Epithelial cell of proximal tubule (primary cell): ENCODE results near the gene PPP4R3A. TPM values are rescaled to one million over a fixed set of nuclear protein-coding genes. Genes with fewer than 3 reads are reported as not detected.

Experiments used
- DNase-seq: peaks from one replicate; pipeline ENCODE4 v3.0.0-alpha.2; 2011; ENCODE audit warnings: low read depth
- H3K4me3 ChIP-seq: 2 replicates; pipeline ENCODE4 v1.5.1; 2011; ENCODE audit warnings: low read depth, mild to moderate bottlenecking, low read length
- total RNA-seq: library from RNA; depleted of rRNA; stranded (reverse); fragments of >200 nt; gene quantifications from 2 replicates; pipeline ENCODE4 v1.2.3, GENCODE V29; 2015
- TF ChIP-seq, protein P1 (sequence below): conservative IDR thresholded peaks from 2 replicates; pipeline ENCODE4 v1.5.1; 2012; ENCODE audit warnings: low read depth, mild to moderate bottlenecking, low read length

PPP4R3A gene
- total RNA-seq, 1 donor from 2014 or later: 31.0 TPM

DNA sequence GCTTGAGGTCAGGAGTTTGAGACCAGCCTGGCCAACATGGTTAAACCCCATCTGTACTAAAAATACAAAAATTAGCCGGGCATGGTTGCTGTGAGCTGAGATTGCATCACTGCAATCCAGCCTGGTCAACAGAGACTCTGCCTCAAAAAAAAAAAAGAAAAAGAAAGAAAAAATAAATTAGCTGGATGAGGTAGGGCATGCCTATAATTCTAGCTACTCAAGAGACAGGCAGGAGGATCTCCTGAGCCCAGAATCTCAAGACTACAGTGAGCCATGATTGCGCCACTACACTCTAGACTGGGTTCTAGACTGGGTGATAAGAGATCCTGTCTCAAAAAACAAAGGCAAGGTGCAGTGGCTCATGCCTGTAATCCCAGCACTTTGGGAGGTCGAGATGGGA, 16.9 kb downstream of the PPP4R3A start:
- H3K4me3 ChIP-seq: no peak overlapping the region
- no peak for DNase-seq
- TF ChIP-seq, protein P1, sequence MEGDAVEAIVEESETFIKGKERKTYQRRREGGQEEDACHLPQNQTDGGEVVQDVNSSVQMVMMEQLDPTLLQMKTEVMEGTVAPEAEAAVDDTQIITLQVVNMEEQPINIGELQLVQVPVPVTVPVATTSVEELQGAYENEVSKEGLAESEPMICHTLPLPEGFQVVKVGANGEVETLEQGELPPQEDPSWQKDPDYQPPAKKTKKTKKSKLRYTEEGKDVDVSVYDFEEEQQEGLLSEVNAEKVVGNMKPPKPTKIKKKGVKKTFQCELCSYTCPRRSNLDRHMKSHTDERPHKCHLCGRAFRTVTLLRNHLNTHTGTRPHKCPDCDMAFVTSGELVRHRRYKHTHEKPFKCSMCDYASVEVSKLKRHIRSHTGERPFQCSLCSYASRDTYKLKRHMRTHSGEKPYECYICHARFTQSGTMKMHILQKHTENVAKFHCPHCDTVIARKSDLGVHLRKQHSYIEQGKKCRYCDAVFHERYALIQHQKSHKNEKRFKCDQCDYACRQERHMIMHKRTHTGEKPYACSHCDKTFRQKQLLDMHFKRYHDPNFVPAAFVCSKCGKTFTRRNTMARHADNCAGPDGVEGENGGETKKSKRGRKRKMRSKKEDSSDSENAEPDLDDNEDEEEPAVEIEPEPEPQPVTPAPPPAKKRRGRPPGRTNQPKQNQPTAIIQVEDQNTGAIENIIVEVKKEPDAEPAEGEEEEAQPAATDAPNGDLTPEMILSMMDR: no peak

DNA sequence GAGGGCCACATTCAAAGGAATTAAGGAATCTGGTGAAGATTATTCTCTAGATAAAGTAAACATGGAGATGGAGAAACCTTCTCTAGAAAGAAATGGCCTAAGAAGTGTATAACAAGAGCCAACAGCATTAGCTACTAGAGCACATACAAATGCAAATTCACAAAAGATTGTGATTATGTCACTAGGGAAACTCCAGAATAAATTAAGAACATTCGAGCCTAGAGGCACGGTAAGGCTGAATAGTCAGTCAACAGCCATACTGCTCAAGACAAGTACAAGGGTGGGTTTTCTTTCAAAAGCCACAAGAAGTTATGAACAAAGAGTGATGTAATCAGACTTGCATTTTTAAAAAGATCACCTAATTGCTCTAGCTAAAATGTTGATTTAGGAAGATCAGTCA, 25.4 kb downstream of the PPP4R3A start:
- DNase-seq: no peak
- no peak overlapping the region for H3K4me3 ChIP-seq
- TF ChIP-seq, protein P1: no peak

DNA sequence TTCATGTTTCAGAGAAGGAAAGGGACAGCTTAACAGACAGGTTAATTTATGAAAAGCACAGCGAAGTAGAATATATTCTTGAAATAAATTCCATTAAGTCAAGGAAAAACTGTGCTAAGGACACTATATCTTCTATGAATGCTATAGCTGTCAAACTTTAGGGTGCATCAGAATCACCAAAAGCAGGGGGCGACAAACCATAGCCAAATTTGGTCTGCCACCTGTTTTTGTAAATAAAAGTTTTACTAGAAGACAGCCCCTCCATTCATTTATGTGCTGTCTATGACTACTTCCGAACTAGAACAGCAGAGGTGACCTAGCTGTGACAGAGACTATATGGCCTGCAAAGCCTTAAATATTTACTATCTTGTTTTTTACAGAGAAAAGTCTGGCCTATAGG, 25.9 kb downstream of the PPP4R3A start:
- no peak for DNase-seq
- TF ChIP-seq, protein P1: peak; percentile 19
- no peak overlapping the region for H3K4me3 ChIP-seq

DNA sequence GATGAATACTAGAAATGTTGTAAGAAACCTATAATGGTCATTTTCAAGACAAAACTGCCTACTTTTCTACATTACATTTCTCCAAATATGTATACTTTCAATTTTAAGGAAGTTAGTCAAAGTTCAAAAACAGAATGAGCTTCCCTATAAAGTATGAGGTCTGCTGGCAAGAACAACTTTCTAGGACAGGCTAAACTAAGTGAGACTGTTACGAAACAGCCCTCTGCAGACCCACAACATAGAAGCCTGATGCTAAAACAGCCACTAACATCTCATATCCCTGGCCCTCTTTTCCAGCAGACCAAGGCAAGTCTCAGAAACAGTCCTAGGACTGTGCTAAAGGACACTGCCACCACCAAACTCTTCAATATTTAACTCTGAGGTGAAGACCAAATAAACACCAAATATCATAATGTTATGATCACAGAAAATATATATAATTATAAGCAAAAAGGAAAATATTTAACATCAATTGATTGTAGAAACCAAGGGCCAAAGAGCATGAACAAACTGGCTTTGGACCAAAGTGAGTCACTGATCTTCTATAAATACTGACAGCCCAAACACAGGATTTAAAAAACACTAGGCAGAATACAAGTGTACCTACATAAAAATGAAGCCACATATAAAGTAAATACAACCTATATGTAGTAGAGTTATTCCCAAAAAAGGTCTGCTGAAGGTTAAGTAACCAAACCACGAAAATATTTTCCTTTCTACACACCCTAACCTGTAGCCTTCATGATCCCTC, 27.7 kb downstream of the PPP4R3A start:
- TF ChIP-seq, protein P1: no peak
- DNase-seq: no peak
- H3K4me3 ChIP-seq: no peak overlapping the region

DNA sequence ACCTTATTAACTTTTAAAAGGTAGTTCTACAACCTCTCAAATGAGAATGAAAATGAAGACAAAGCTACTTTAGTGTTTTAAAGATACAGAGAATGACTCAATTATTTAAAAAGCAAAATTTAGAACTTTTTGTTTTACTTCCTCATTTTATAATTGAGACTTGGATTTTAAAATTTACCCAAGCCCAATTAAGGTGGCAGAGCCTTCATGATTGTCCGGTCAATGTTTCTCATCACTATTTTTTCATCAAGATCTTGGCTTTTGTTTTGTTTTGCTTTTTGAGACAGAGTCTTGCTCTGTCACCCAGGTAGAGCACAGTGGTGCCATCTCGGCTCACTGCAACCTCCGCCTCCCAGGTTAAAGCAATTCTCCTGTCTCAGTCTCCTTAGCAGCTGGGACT, 32.7 kb downstream of the PPP4R3A start:
- H3K4me3 ChIP-seq: no peak overlapping the region
- DNase-seq: no peak
- TF ChIP-seq, protein P1: no peak

DNA sequence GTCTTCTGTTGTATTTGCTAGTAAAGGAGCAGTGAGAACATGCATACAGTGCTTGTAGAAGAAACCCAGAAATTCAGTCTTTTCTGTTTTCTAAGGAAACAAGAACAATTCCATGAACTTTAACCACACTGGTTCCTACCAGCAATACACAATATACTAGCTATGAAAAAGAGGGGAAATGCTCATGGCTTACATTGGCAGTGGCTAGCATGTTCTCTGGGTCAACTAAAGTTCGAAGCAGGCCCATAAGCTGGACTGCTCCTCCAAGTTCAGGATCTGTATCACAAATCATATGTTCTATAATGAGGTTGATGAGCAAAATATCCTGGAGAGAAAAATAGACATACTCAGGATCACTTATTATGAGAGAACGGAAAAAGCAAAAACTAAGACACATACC, 37.1 kb downstream of the PPP4R3A start:
- no peak overlapping the region for H3K4me3 ChIP-seq
- TF ChIP-seq, protein P1: no peak
- DNase-seq: no peak

DNA sequence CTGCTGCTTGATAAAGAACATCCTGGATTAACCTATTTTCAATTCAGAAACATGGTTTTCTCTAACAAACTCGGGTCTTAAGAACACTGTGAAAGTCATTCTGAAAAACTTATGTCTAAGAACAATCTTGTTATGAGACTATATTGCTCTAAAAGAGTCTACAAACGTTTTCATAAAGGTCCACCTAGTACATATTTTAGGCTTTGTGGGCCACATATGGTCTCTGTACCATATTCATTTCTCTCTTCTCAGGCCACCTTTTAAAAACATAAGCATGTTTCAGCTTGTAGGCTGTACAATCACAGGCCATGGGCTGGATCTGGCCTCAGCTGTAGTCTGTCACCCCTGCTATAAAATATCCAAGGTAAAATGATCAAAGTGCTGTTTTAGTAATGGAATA, 39.9 kb downstream of the PPP4R3A start:
- no peak for DNase-seq
- H3K4me3 ChIP-seq: no peak overlapping the region
- TF ChIP-seq, protein P1: no peak
